Psoas muscle (tissue), 8 donors: Measurements from ENCODE around the gene ARHGEF7. TPM values are rescaled to one million over a fixed set of nuclear protein-coding genes. Genes with fewer than 3 reads are reported as not detected.
A peak's percentile ranks its signal among the peaks of the same experiment; 100 is the strongest.

Experiments
- ATAC-seq, 4 donors: fragments of 200-7000 bp; cut with Tn5 transposase; one replicate each; pipeline ENCODE4 v1.9.1; 2020; ENCODE audit warnings: moderate library complexity in 3 of 4, mild to moderate bottlenecking in 2 of 4
- DNase-seq, 2 donors: peaks; one replicate each; pipeline ENCODE4 v3.0.0-alpha.2; 2020
- H3K27ac ChIP-seq: fragments of 200-600 bp; one replicate; pipeline ENCODE4 v1.8.0; 2022
- H3K27me3 ChIP-seq, 3 donors: fragments of 200-600 bp in 1 of 3; one replicate each; pipeline versions ENCODE4 v1.6.1 to v1.8.0; 2013 to 2022; ENCODE audit warnings: low read length in 2 of 3, mild to moderate bottlenecking in 2 of 3, moderate library complexity in 1 of 3; ENCODE audit not compliant: insufficient read depth in 3 of 3
- H3K36me3 ChIP-seq, 2 donors: fragments of 200-600 bp in 1 of 2; one replicate each; pipeline versions ENCODE4 v1.6.1 to v1.8.0; 2013 to 2022; ENCODE audit warnings: low read depth in 1 of 2, mild to moderate bottlenecking in 1 of 2, moderate library complexity in 1 of 2; ENCODE audit not compliant: insufficient read depth in 1 of 2
- H3K4me1 ChIP-seq: fragments of 200-600 bp; one replicate; pipeline ENCODE4 v1.8.0; 2022
- H3K4me3 ChIP-seq: fragments of 200-600 bp; one replicate; pipeline ENCODE4 v1.8.0; 2022; ENCODE audit warnings: mild to moderate bottlenecking
- H3K9me3 ChIP-seq: fragments of 200-600 bp; one replicate; pipeline ENCODE4 v1.8.0; 2022
- CTCF ChIP-seq: fragments of 200-600 bp; IDR thresholded peaks from one replicate; pipeline ENCODE4 v1.8.0; 2022; ENCODE audit warnings: antibody characterized with exemption
- WGBS, 3 donors: extraction: QIAGEN DNeasy Blood & Tissue Kit; methylation state at CpG; one replicate each; pipeline versions ENCODE4 v1.1.6 to v1.1.7; 2013; 5-methylcytosine and 5-hydroxymethylcytosine counted together
- intact Hi-C, 2 donors: fragments of 100-400 bp; cut with DNase I; formaldehyde crosslinking; loops; one replicate each; pipeline versions ENCODE4 v1.11.0 to v1.14.2; 2022
- polyA plus RNA-seq, 3 donors: library from polyadenylated mRNA; stranded (reverse); fragments of 200-250 nt; gene quantifications; one replicate each; pipeline ENCODE4 v1.2.3, GENCODE V29; 2013
- total RNA-seq, 4 donors: library from RNA; stranded (reverse); fragmentation: NEBNext Ultra II Directional in 2 of 4; extraction: Animal tissue kit (Norgen Biotek cat#: 25700) in 2 of 4; gene quantifications; one replicate each; pipeline versions ENCODE4 v1.2.1 to v1.2.4, GENCODE V29; 2021 to 2023
- donor health status: healthy with polysubstance abuse.
- donor health status: DM: no; HTN: no; CAD: no; lungs with moderate emphysema.
- donor health status: Bipolar disorder and iron deficiency.
- donor health status: healthy.
- donor health status: DM: yes; HTN: yes; CAD: no.
- donor health status: DM: no; HTN: no; CAD: no.
- donor health status: DM: no; HTN: no; CAD: no.
- donor health status: DM: yes; HTN: yes; CAD: no.

ARHGEF7 gene
- total and polyA plus RNA-seq, 7 donors = 21.6 to 53.6 (median 46.8) TPM

GRCh38 chr13:111126509-111126908 lies 11.4 kb downstream of the ARHGEF7 start:
- Histone ChIP-seq H3K27me3 (no peaks in the 10 kb centered on the region), H3K36me3 (no peaks in the 10 kb centered on the region), H3K4me1 (peaks cover 18% of the 10 kb centered on the region), H3K4me3 (no peak overlapping the region), H3K9me3 (no peaks in the 10 kb centered on the region), H3K27ac (no peak overlapping the region)
- intact Hi-C loops = no loop called here
- DNase-seq (no peak), ATAC-seq (no peak)
- TF ChIP-seq CTCF = no peak

GRCh38 chr13:111129465-111130115 lies 14.5 kb downstream of the ARHGEF7 start:
- ATAC-seq (no peak), DNase-seq (no peak)
- TF ChIP-seq CTCF = no peak
- H3K27ac ChIP-seq = no peak overlapping the region
- H3K27me3 ChIP-seq = no peaks in the 10 kb centered on the region
- H3K4me3 ChIP-seq = no peak overlapping the region
- intact Hi-C loops = loop anchor here in 1 of 2 donors (5.0 kb wide), 1 partner anchor 387 kb away; no protein-coding TSS in a partner anchor
- H3K36me3 ChIP-seq = no peaks in the 10 kb centered on the region
- no peaks in the 10 kb centered on the region for H3K9me3 ChIP-seq
- H3K4me1 ChIP-seq = peaks cover 12% of the 10 kb centered on the region
- WGBS, 3 donors = 56 to 77% (median 66%) methylated on average over 9 of the region's 9 CpGs

GRCh38 chr13:111130116-111130508 lies 15.0 kb downstream of the ARHGEF7 start:
- TF ChIP-seq CTCF = no peak
- Histone ChIP-seq H3K27ac (no peak overlapping the region), H3K4me3 (no peak overlapping the region), H3K27me3 (no peaks in the 10 kb centered on the region), H3K4me1 (peaks cover 12% of the 10 kb centered on the region), H3K9me3 (no peaks in the 10 kb centered on the region), H3K36me3 (no peaks in the 10 kb centered on the region)
- DNase-seq (no peak), ATAC-seq (no peak)
- 78 to 88% (median 87%) methylated on average over 5 of the region's 5 CpGs for WGBS, 3 donors
- intact Hi-C loops = loop anchor here in 1 of 2 donors (5.0 kb wide), 1 partner anchor 388 kb away; no protein-coding TSS in a partner anchor

- Histone ChIP-seq H3K4me1 (peaks cover 12% of the 10 kb centered on the region), H3K9me3 (no peaks in the 10 kb centered on the region), H3K27ac (no peak overlapping the region), H3K36me3 (no peaks in the 10 kb centered on the region), H3K27me3 (no peaks in the 10 kb centered on the region), H3K4me3 (no peak overlapping the region)
- DNase-seq (no peak), ATAC-seq (peak in 2 of 4 donors; percentile 18 to 33)
- TF ChIP-seq CTCF = no peak
- intact Hi-C loops = loop anchor here in 1 of 2 donors (5.0 kb wide), 1 partner anchor 389 kb away; no protein-coding TSS in a partner anchor
- WGBS, 3 donors = 86 to 90% (median 87%) methylated on average over 10 of the region's 10 CpGs
Observed at GRCh38 chr13:111131048-111131447, 15.9 kb downstream of the ARHGEF7 start.
